ENCODE measurements around the gene ASPHD1.
"Not testable (repeated sequence)": the region's sequence is repeated elsewhere in the genome, so short reads cannot be mapped to it uniquely, and the experiment has no call there.

Gene ASPHD1

GRCh38 chr16:29922326-29922725, 22.0 kb downstream of the ASPHD1 start:
- H3K9ac ChIP-seq (ENCODE audit: low read length in 2 of 2) = no peak overlapping the region
- peaks cover 17% of the 10 kb centered on the region for H3K4me1 ChIP-seq (ENCODE audit: control insufficient read depth, insufficient read depth, low read length)
- no peaks in the 10 kb centered on the region for H3K27me3 ChIP-seq (ENCODE audit: control insufficient read depth in 1 of 2, insufficient read depth in 2 of 2, low read length in 2 of 2)
- H3K36me3 ChIP-seq (ENCODE audit: control insufficient read depth in 2 of 2, insufficient read depth in 2 of 2, low read length in 2 of 2) = peaks cover 5 to 13% of the 10 kb centered on the region in 2 donors
- H3K27ac ChIP-seq (ENCODE audit: low read length) = no peak overlapping the region
- no peaks in the 10 kb centered on the region for H3K9me3 ChIP-seq (ENCODE audit: control insufficient read depth in 2 of 2, low read length in 2 of 2)
- no peak overlapping the region for H3K4me3 ChIP-seq (ENCODE audit: low read length in 2 of 2)

GRCh38 chr16:29922986-29923501, 22.8 kb downstream of the ASPHD1 start:
- Histone ChIP-seq H3K36me3 (ENCODE audit: control insufficient read depth in 2 of 2, insufficient read depth in 2 of 2, low read length in 2 of 2) (peaks cover 5 to 13% of the 10 kb centered on the region in 2 donors), H3K27ac (ENCODE audit: low read length) (no peak overlapping the region), H3K9ac (ENCODE audit: low read length in 2 of 2) (no peak overlapping the region), H3K9me3 (ENCODE audit: control insufficient read depth in 2 of 2, low read length in 2 of 2) (no peaks in the 10 kb centered on the region), H3K27me3 (ENCODE audit: control insufficient read depth in 1 of 2, insufficient read depth in 2 of 2, low read length in 2 of 2) (no peaks in the 10 kb centered on the region), H3K4me3 (ENCODE audit: low read length in 2 of 2) (no peak overlapping the region), H3K4me1 (ENCODE audit: control insufficient read depth, insufficient read depth, low read length) (peaks cover 20% of the 10 kb centered on the region)

GRCh38 chr16:29925105-29925756, 24.9 kb downstream of the ASPHD1 start:
- no peaks in the 10 kb centered on the region for H3K27me3 ChIP-seq (ENCODE audit: control insufficient read depth in 1 of 2, insufficient read depth in 2 of 2, low read length in 2 of 2)
- no peak overlapping the region for H3K27ac ChIP-seq (ENCODE audit: low read length)
- H3K36me3 ChIP-seq (ENCODE audit: control insufficient read depth in 2 of 2, insufficient read depth in 2 of 2, low read length in 2 of 2) = peaks cover 2 to 13% of the 10 kb centered on the region in 2 donors
- no peaks in the 10 kb centered on the region for H3K9me3 ChIP-seq (ENCODE audit: control insufficient read depth in 2 of 2, low read length in 2 of 2)
- H3K9ac ChIP-seq (ENCODE audit: low read length in 2 of 2) = peak overlapping the region; percentile 72 to 77
- H3K4me1 ChIP-seq (ENCODE audit: control insufficient read depth, insufficient read depth, low read length) = peaks cover 20% of the 10 kb centered on the region
- H3K4me3 ChIP-seq (ENCODE audit: low read length in 2 of 2) = peak overlapping the region; percentile 74 to 93

GRCh38 chr16:29925781-29926710, 25.8 kb downstream of the ASPHD1 start, which contains the start of gene KCTD13:
TSS of gene KCTD13 (minus strand) at chr16:29926226. CDS start at chr16:29926033, 193 bp downstream.
- Histone ChIP-seq H3K27me3 (ENCODE audit: control insufficient read depth in 1 of 2, insufficient read depth in 2 of 2, low read length in 2 of 2) (no peaks in the 10 kb centered on the region), H3K27ac (ENCODE audit: low read length) (peak within 1 kb of the TSS; percentile 85), H3K9me3 (ENCODE audit: control insufficient read depth in 2 of 2, low read length in 2 of 2) (no peaks in the 10 kb centered on the region), H3K9ac (ENCODE audit: low read length in 2 of 2) (peak within 1 kb of the TSS; percentile 77 to 90), H3K36me3 (ENCODE audit: control insufficient read depth in 2 of 2, insufficient read depth in 2 of 2, low read length in 2 of 2) (peaks cover 2 to 5% of the 10 kb centered on the region in 2 donors), H3K4me3 (ENCODE audit: low read length in 2 of 2) (peak within 1 kb of the TSS; percentile 74 to 93), H3K4me1 (ENCODE audit: control insufficient read depth, insufficient read depth, low read length) (peaks cover 20% of the 10 kb centered on the region)

- no peaks in the 10 kb centered on the region for H3K27me3 ChIP-seq (ENCODE audit: control insufficient read depth in 1 of 2, insufficient read depth in 2 of 2, low read length in 2 of 2)
- peak overlapping the region; percentile 77 to 90 for H3K9ac ChIP-seq (ENCODE audit: low read length in 2 of 2)
- peak overlapping the region; percentile 85 for H3K27ac ChIP-seq (ENCODE audit: low read length)
- peaks cover 20% of the 10 kb centered on the region for H3K4me1 ChIP-seq (ENCODE audit: control insufficient read depth, insufficient read depth, low read length)
- H3K4me3 ChIP-seq (ENCODE audit: low read length in 2 of 2) = peak overlapping the region; percentile 74 to 93
- H3K36me3 ChIP-seq (ENCODE audit: control insufficient read depth in 2 of 2, insufficient read depth in 2 of 2, low read length in 2 of 2) = peaks cover 0 to 2% of the 10 kb centered on the region in 2 donors
- no peaks in the 10 kb centered on the region for H3K9me3 ChIP-seq (ENCODE audit: control insufficient read depth in 2 of 2, low read length in 2 of 2)
Measured at GRCh38 chr16:29926711-29927052, 26.4 kb downstream of the ASPHD1 start.

- no peaks in the 10 kb centered on the region for H3K27me3 ChIP-seq (ENCODE audit: control insufficient read depth in 1 of 2, insufficient read depth in 2 of 2, low read length in 2 of 2)
- H3K9ac ChIP-seq (ENCODE audit: low read length in 2 of 2) = peak overlapping the region; percentile 77 to 90
- H3K36me3 ChIP-seq (ENCODE audit: control insufficient read depth in 2 of 2, insufficient read depth in 2 of 2, low read length in 2 of 2) = peaks cover 0 to 2% of the 10 kb centered on the region in 2 donors
- peak overlapping the region; percentile 74 to 93 for H3K4me3 ChIP-seq (ENCODE audit: low read length in 2 of 2)
- H3K27ac ChIP-seq (ENCODE audit: low read length) = peak overlapping the region; percentile 85
- H3K4me1 ChIP-seq (ENCODE audit: control insufficient read depth, insufficient read depth, low read length) = peaks cover 20% of the 10 kb centered on the region
- no peaks in the 10 kb centered on the region for H3K9me3 ChIP-seq (ENCODE audit: control insufficient read depth in 2 of 2, low read length in 2 of 2)
Measured at GRCh38 chr16:29927070-29927905, 27.0 kb downstream of the ASPHD1 start.

GRCh38 chr16:29931750-29932149, 31.5 kb downstream of the ASPHD1 start:
- not testable (repeated sequence) for H3K4me3 ChIP-seq (ENCODE audit: low read length in 2 of 2); H3K36me3 ChIP-seq (ENCODE audit: control insufficient read depth in 2 of 2, insufficient read depth in 2 of 2, low read length in 2 of 2); H3K27ac ChIP-seq (ENCODE audit: low read length); H3K9me3 ChIP-seq (ENCODE audit: control insufficient read depth in 2 of 2, low read length in 2 of 2); H3K9ac ChIP-seq (ENCODE audit: low read length in 2 of 2); H3K4me1 ChIP-seq (ENCODE audit: control insufficient read depth, insufficient read depth, low read length); H3K27me3 ChIP-seq (ENCODE audit: control insufficient read depth in 1 of 2, insufficient read depth in 2 of 2, low read length in 2 of 2)

GRCh38 chr16:29940656-29941055, 40.4 kb downstream of the ASPHD1 start:
- Histone ChIP-seq H3K9ac (ENCODE audit: low read length in 2 of 2) (no peak overlapping the region), H3K27me3 (ENCODE audit: control insufficient read depth in 1 of 2, insufficient read depth in 2 of 2, low read length in 2 of 2) (no peaks in the 10 kb centered on the region), H3K4me1 (ENCODE audit: control insufficient read depth, insufficient read depth, low read length) (no peaks in the 10 kb centered on the region), H3K9me3 (ENCODE audit: control insufficient read depth in 2 of 2, low read length in 2 of 2) (no peaks in the 10 kb centered on the region), H3K36me3 (ENCODE audit: control insufficient read depth in 2 of 2, insufficient read depth in 2 of 2, low read length in 2 of 2) (no peaks in the 10 kb centered on the region), H3K27ac (ENCODE audit: low read length) (no peak overlapping the region), H3K4me3 (ENCODE audit: low read length in 2 of 2) (no peak overlapping the region)

- no peak overlapping the region for H3K27ac ChIP-seq (ENCODE audit: low read length)
- H3K9me3 ChIP-seq (ENCODE audit: control insufficient read depth in 2 of 2, low read length in 2 of 2) = no peaks in the 10 kb centered on the region
- no peak overlapping the region for H3K4me3 ChIP-seq (ENCODE audit: low read length in 2 of 2)
- H3K9ac ChIP-seq (ENCODE audit: low read length in 2 of 2) = no peak overlapping the region
- no peaks in the 10 kb centered on the region for H3K27me3 ChIP-seq (ENCODE audit: control insufficient read depth in 1 of 2, insufficient read depth in 2 of 2, low read length in 2 of 2)
- H3K36me3 ChIP-seq (ENCODE audit: control insufficient read depth in 2 of 2, insufficient read depth in 2 of 2, low read length in 2 of 2) = no peaks in the 10 kb centered on the region
- no peaks in the 10 kb centered on the region for H3K4me1 ChIP-seq (ENCODE audit: control insufficient read depth, insufficient read depth, low read length)
Measured at GRCh38 chr16:29943846-29944799, 43.8 kb downstream of the ASPHD1 start.

Data from stomach smooth muscle (tissue), 2 donors.